Brain microvascular endothelial cell (primary cell): Measurements from ENCODE around the gene NGEF.

Source experiments
- DNase-seq: peaks from one replicate; pipeline ENCODE4 v3.0.0-alpha.2; 2020
- H3K27ac ChIP-seq: fragments of 250-450 bp; sonication (Bioruptor Pico); 2 replicates; pipeline ENCODE4 v1.5.1; 2020; ENCODE audit warnings: mild to moderate bottlenecking, moderate library complexity
- H3K27me3 ChIP-seq: fragments of 250-450 bp; sonication (Bioruptor Pico); replicated peaks from 2 replicates; pipeline ENCODE4 v1.5.1; 2020; ENCODE audit warnings: mild to moderate bottlenecking
- H3K36me3 ChIP-seq: fragments of 250-450 bp; sonication (Bioruptor Pico); replicated peaks from 2 replicates; pipeline ENCODE4 v1.5.1; 2020; ENCODE audit warnings: mild to moderate bottlenecking
- H3K4me3 ChIP-seq: 2 replicates; pipeline ENCODE4 v1.5.1; 2011; ENCODE audit warnings: low read depth, mild to moderate bottlenecking, control low read depth, low read length, moderate library complexity
- CTCF ChIP-seq: IDR thresholded peaks from 2 replicates; pipeline ENCODE4 v1.5.1; 2011; ENCODE audit warnings: low read depth, mild to moderate bottlenecking, moderate library complexity, low read length, control low read depth, inconsistent platforms; ENCODE audit errors: missing control alignments
- in situ Hi-C: cut with HindIII; loops from 2 replicates; pipeline ENCODE4 v1.10.0; 2017; ENCODE audit warnings: low sequenced_read_pairs, low pct_ligation_motif_present

NGEF gene

GRCh38 chr2:232876161-232876977 is 136.7 kb downstream of the NGEF start:
- TF ChIP-seq CTCF: peak; percentile 30
- no peak overlapping the region for H3K27ac ChIP-seq
- in situ Hi-C loops: no loop called here
- H3K36me3 ChIP-seq: no peaks in the 10 kb centered on the region
- H3K4me3 ChIP-seq: peak overlapping the region; percentile 31
- DNase-seq: no peak
- H3K27me3 ChIP-seq: no peaks in the 10 kb centered on the region

- Histone ChIP-seq H3K27ac (no peak overlapping the region), H3K36me3 (no peaks in the 10 kb centered on the region), H3K27me3 (no peaks in the 10 kb centered on the region), H3K4me3 (no peak overlapping the region)
- DNase-seq: no peak
- in situ Hi-C loops: no loop called here
- TF ChIP-seq CTCF: peak; percentile 18
Observed at GRCh38 chr2:232875256-232876121, 137.6 kb downstream of the NGEF start.

GRCh38 chr2:232874677-232875223 is 138.3 kb downstream of the NGEF start:
- in situ Hi-C loops: no loop called here
- no peaks in the 10 kb centered on the region for H3K36me3 ChIP-seq
- no peak for TF ChIP-seq CTCF
- H3K27me3 ChIP-seq: no peaks in the 10 kb centered on the region
- H3K4me3 ChIP-seq: no peak overlapping the region
- no peak overlapping the region for H3K27ac ChIP-seq
- DNase-seq: no peak

GRCh38 chr2:232873909-232874641 is 139.0 kb downstream of the NGEF start:
- DNase-seq: no peak
- in situ Hi-C loops: no loop called here
- H3K27ac ChIP-seq: no peak overlapping the region
- TF ChIP-seq CTCF: no peak
- no peak overlapping the region for H3K4me3 ChIP-seq
- H3K27me3 ChIP-seq: no peaks in the 10 kb centered on the region
- no peaks in the 10 kb centered on the region for H3K36me3 ChIP-seq

GRCh38 chr2:232873292-232873908 is 139.7 kb downstream of the NGEF start:
- in situ Hi-C loops: no loop called here
- no peak for TF ChIP-seq CTCF
- Histone ChIP-seq H3K27me3 (no peaks in the 10 kb centered on the region), H3K36me3 (no peaks in the 10 kb centered on the region), H3K27ac (no peak overlapping the region), H3K4me3 (no peak overlapping the region)
- DNase-seq: no peak
